K562 (cell line): ENCODE measurements around the gene MYO16. TPM values are rescaled to one million over a fixed set of nuclear protein-coding genes. Genes with fewer than 3 reads are reported as not detected.

Source experiments
- ATAC-seq: fragments of 200-7000 bp; cut with Tn5 transposase; 3 replicates; pipeline ENCODE4 v1.9.1; 2020; ENCODE audit warnings: moderate library complexity
- BruUV-seq: library from RNA; stranded (reverse); fragments of 400-500 nt; replicated peaks from 2 replicates; lab custom pipeline; 2021; lab: Mats Ljungman, UMichigan
- CTCF ChIA-PET: fragments of 300-600 bp; formaldehyde crosslinking; extraction: SDS; loops from one replicate; lab custom pipeline; 2021; ENCODE audit warnings: low intra/inter-chr PET ratio; lab: Yijun Ruan, JAX
- POLR2A ChIA-PET: fragments of 300-600, 350-650 bp; sonication (Branson Sonifier 250); formaldehyde crosslinking; extraction: SDS; loops from one replicate; lab custom pipeline; 2021; ENCODE audit warnings: antibody characterized with exemption, inconsistent platforms; lab: Yijun Ruan, JAX
- DNase-seq, 4 experiments: peaks; one replicate each; pipeline versions ENCODE4 v3.0.0 to v3.0.0-alpha.2; 2011 to 2018; ENCODE audit warnings: low spot score in 3 of 4, mixed read lengths in 3 of 4; ENCODE audit errors: extremely low read depth in 1 of 4
- FAIRE-seq: peaks from 2 replicates; lab custom pipeline; 2011; peaks lifted over from hg19 to GRCh38; lab: Jason Lieb, UNC
- H2AFZ ChIP-seq: 2 replicates; pipeline ENCODE4 v1.6.0; 2011; ENCODE audit warnings: low read depth, low read length, control low read depth, inconsistent platforms
- H3K27ac ChIP-seq: fragments of 200-600 bp; 3 replicates; pipeline ENCODE4 v1.8.0; 2011; ENCODE audit warnings: low read depth, mild to moderate bottlenecking, control low read depth, inconsistent platforms, low read length, moderate library complexity, mixed read lengths; ENCODE audit errors: extremely low read depth
- H3K27me3 ChIP-seq, 2 experiments: fragments of 300-600 bp in 1 of 2; 2 replicates in 1 of 2; 3 replicates in 1 of 2; pipeline versions ENCODE4 v1.6.0 to v1.8.0; 2011; ENCODE audit warnings: inconsistent platforms in 2 of 2, low read length in 2 of 2, mild to moderate bottlenecking in 1 of 2, mixed read lengths in 1 of 2, moderate library complexity in 1 of 2; ENCODE audit not compliant: control insufficient read depth in 2 of 2, insufficient read depth in 2 of 2
- H3K36me3 ChIP-seq: fragments of 300-600 bp; 3 replicates; pipeline ENCODE4 v1.8.0; 2011; ENCODE audit warnings: mild to moderate bottlenecking, low read length, inconsistent platforms; ENCODE audit not compliant: control insufficient read depth, insufficient read depth
- H3K4me1 ChIP-seq, 2 experiments: fragments of 200-600 bp in 1 of 2; replicated peaks in 1 of 2; 2 replicates in 1 of 2; 3 replicates in 1 of 2; pipeline versions ENCODE4 v1.5.1 to v1.8.0; 2011; ENCODE audit warnings: inconsistent platforms in 2 of 2, low read length in 2 of 2, mild to moderate bottlenecking in 1 of 2, mixed read lengths in 1 of 2, moderate library complexity in 1 of 2; ENCODE audit not compliant: control insufficient read depth in 2 of 2, insufficient read depth in 2 of 2
- H3K4me2 ChIP-seq: 2 replicates; pipeline ENCODE4 v1.6.1; 2011; ENCODE audit warnings: low read length, control low read depth, inconsistent platforms, mixed read lengths; ENCODE audit not compliant: insufficient read depth
- H3K4me3 ChIP-seq: fragments of 200-600 bp; sonication (generic), shearing (Covaris generic); 2 replicates; pipeline ENCODE4 v1.5.1; 2016; ENCODE audit warnings: control low read depth, inconsistent platforms
- H3K79me2 ChIP-seq: fragments of 200-600 bp; 3 replicates; pipeline ENCODE4 v1.8.0; 2011; ENCODE audit warnings: low read length, inconsistent platforms; ENCODE audit not compliant: control insufficient read depth, insufficient read depth
- H3K9ac ChIP-seq, 2 experiments: 2 replicates each; pipeline versions ENCODE4 v1.6.0 to v1.6.1; 2011; ENCODE audit warnings: low read depth in 2 of 2, low read length in 2 of 2, control low read depth in 1 of 2, inconsistent platforms in 1 of 2, mild to moderate bottlenecking in 1 of 2, mixed read lengths in 1 of 2; ENCODE audit not compliant: insufficient read depth in 1 of 2
- H3K9me1 ChIP-seq: one replicate; pipeline ENCODE4 v1.6.0; 2011; ENCODE audit warnings: inconsistent platforms, mild to moderate bottlenecking, low read length, moderate library complexity; ENCODE audit not compliant: control insufficient read depth, insufficient read depth
- H3K9me3 ChIP-seq: replicated peaks from 2 replicates; pipeline ENCODE4 v1.5.1; 2011; ENCODE audit warnings: low read depth, low read length, inconsistent platforms; ENCODE audit not compliant: control insufficient read depth, insufficient read depth
- H4K20me1 ChIP-seq: replicated peaks from 2 replicates; pipeline ENCODE4 v1.6.1; 2011; ENCODE audit warnings: low read length, inconsistent platforms, mixed read lengths; ENCODE audit not compliant: control insufficient read depth, insufficient read depth
- BRD4 ChIP-seq: fragments of 200-600 bp; sonication (generic); IDR thresholded peaks from 2 replicates; pipeline ENCODE4 v1.6.1; 2017; ENCODE audit warnings: inconsistent platforms
- DIDO1 ChIP-seq: fragments of 450-650 bp; IDR thresholded peaks from 2 replicates; pipeline ENCODE4 v1.6.1; 2016; ENCODE audit warnings: low read depth, missing biosample characterization, missing genetic modification characterization
- HMGXB4 ChIP-seq: sonication (generic); formaldehyde crosslinking; IDR thresholded peaks from 2 replicates; pipeline ENCODE4 v1.8.1; 2023; ENCODE audit warnings: mild to moderate bottlenecking, missing genetic modification reagents
- ILF3 ChIP-seq: fragments of 450-650 bp; IDR thresholded peaks from 2 replicates; pipeline ENCODE4 v1.6.1; 2018; ENCODE audit warnings: antibody characterized with exemption, mild to moderate bottlenecking, moderate library complexity, borderline replicate concordance
- MAFG ChIP-seq: fragments of 450-650 bp; conservative IDR thresholded peaks from 2 replicates; pipeline ENCODE4 v1.6.1; 2016; ENCODE audit warnings: missing genetic modification characterization, missing compliant biosample characterization
- NR0B1 ChIP-seq: fragments of 450-650 bp; IDR thresholded peaks from one replicate; pipeline ENCODE4 v1.6.1; 2018; ENCODE audit warnings: mild to moderate bottlenecking, moderate library complexity; ENCODE audit not compliant: partially characterized antibody
- PYGO2 ChIP-seq: fragments of 450-650 bp; IDR thresholded peaks from 2 replicates; pipeline ENCODE4 v1.6.1; 2016; ENCODE audit warnings: mild to moderate bottlenecking, missing genetic modification characterization, moderate library complexity, missing compliant biosample characterization
- RBBP5 ChIP-seq: fragments of 200-600 bp; sonication (generic); IDR thresholded peaks from 2 replicates; pipeline ENCODE4 v1.6.1; 2012; ENCODE audit warnings: borderline replicate concordance, mild to moderate bottlenecking, low read length, control low read depth, inconsistent platforms; ENCODE audit not compliant: insufficient read depth, poor library complexity, severe bottlenecking
- RBM17 ChIP-seq: fragments of 200-400 bp; formaldehyde crosslinking; IDR thresholded peaks from 2 replicates; pipeline ENCODE4 v1.6.1; 2017; ENCODE audit warnings: low read depth, mild to moderate bottlenecking, low read length, borderline replicate concordance
- RBM22 ChIP-seq: fragments of 200-400 bp; formaldehyde crosslinking; IDR thresholded peaks from 2 replicates; pipeline ENCODE4 v1.6.1; 2018; ENCODE audit warnings: low read length, low read depth; ENCODE audit not compliant: poor library complexity, severe bottlenecking
- RBM34 ChIP-seq: fragments of 200-400 bp; formaldehyde crosslinking; IDR thresholded peaks from 2 replicates; pipeline ENCODE4 v1.6.1; 2018; ENCODE audit warnings: low read length, borderline replicate concordance; ENCODE audit not compliant: insufficient read depth
- SMC3 ChIP-seq: conservative IDR thresholded peaks from 2 replicates; pipeline ENCODE4 v1.6.1; 2011; ENCODE audit warnings: low read depth, low read length, improper control_type of control experiment; ENCODE audit not compliant: insufficient read depth
- TAF9B ChIP-seq: fragments of 450-650 bp; IDR thresholded peaks from 2 replicates; pipeline ENCODE4 v1.6.1; 2018; ENCODE audit warnings: mild to moderate bottlenecking; ENCODE audit not compliant: partially characterized antibody
- ZBTB11 ChIP-seq, 3 experiments: fragments of 200-800 bp in 1 of 3; fragments of 250-450 bp in 1 of 3; fragments of 450-650 bp in 1 of 3; sonication (Bioruptor Pico) in 1 of 3; sonication (Bioruptor generic) in 1 of 3; formaldehyde crosslinking in 1 of 3; IDR thresholded peaks; 2 replicates each; pipeline versions ENCODE4 v1.6.1 to v1.8.0; 2016 to 2022; ENCODE audit warnings: mild to moderate bottlenecking in 2 of 3, missing genetic modification characterization in 2 of 3, missing compliant biosample characterization in 1 of 3, moderate library complexity in 1 of 3
- ZFP36 ChIP-seq: fragments of 150-350 bp; IDR thresholded peaks from 2 replicates; pipeline ENCODE4 v1.6.1; 2018; ENCODE audit warnings: low read length, low read depth; ENCODE audit not compliant: partially characterized antibody
- ZNF165 ChIP-seq: fragments of 250-450 bp; sonication (Bioruptor Pico); IDR thresholded peaks from 2 replicates; pipeline ENCODE4 v1.4.0; 2020; ENCODE audit warnings: borderline replicate concordance
- in situ Hi-C: fragments of 300-500 bp; cut with MboI; formaldehyde crosslinking; loops from 4 replicates; pipeline ENCODE4 v1.15.0; 2018; ENCODE audit warnings: inconsistent platforms, mixed read lengths
- intact Hi-C: fragments of 100-400 bp; cut with micrococcal nuclease; formaldehyde crosslinking; loops from 2 replicates; pipeline ENCODE4 v1.14.2; 2022
- polyA plus RNA-seq, 8 experiments: library from polyadenylated mRNA; depleted of rRNA in 4 of 8; stranded (reverse) in 5 of 8; unstranded in 3 of 8; fragments of >200 nt; fragmentation: Nextera tagmentation in 2 of 8; fragmentation: Illumina TruSeq in 1 of 8; extraction: Ambion mirVana in 2 of 8; extraction: Trizol in 1 of 8; gene quantifications; 2 replicates each; pipeline versions ENCODE4 v1.2.1 to v1.2.3, GENCODE V29; 2011 to 2014; ENCODE audit warnings: inconsistent platforms in 1 of 8, missing spikeins in 1 of 8
- total RNA-seq, 7 experiments: library from RNA; depleted of rRNA in 6 of 7; stranded (reverse); fragments of >200 nt in 6 of 7; fragmentation: Illumina TruSeq in 2 of 7; extraction: Trizol in 2 of 7; gene quantifications; 2 replicates each; pipeline versions ENCODE4 v1.2.1 to v1.2.3, GENCODE V29; 2011 to 2021; ENCODE audit warnings: low replicate concordance in 1 of 7

MYO16 gene
- total and polyA plus RNA-seq, 9 of the 15 experiments (the other 6 are each of a cell fraction or from before 2014, with no cell fraction given) = 4.3 to 45.7 (median 12.1) TPM

- no peak for FAIRE-seq
- Histone ChIP-seq H2AFZ (no peak overlapping the region), H3K4me3 (no peak overlapping the region), H3K36me3 (no peaks in the 10 kb centered on the region), H3K4me1 (no peaks in the 10 kb centered on the region), H3K9me1 (no peaks in the 10 kb centered on the region), H3K4me2 (no peak overlapping the region), H4K20me1 (no peaks in the 10 kb centered on the region), H3K9me3 (no peaks in the 10 kb centered on the region), H3K27ac (no peak overlapping the region), H3K27me3 (no peaks in the 10 kb centered on the region), H3K9ac (no peak overlapping the region), H3K79me2 (no peaks in the 10 kb centered on the region)
- in situ Hi-C loops (no loop called here), intact Hi-C loops (no loop called here)
- no peak for ATAC-seq
- no TSS peak for BruUV-seq
- no peak for DNase-seq
- POLR2A ChIA-PET = no interaction called here
- CTCF ChIA-PET = no interaction called here
- no peak for TF ChIP-seq HMGXB4
- no peak for TF ChIP-seq RBM22
- TF ChIP-seq PYGO2 (tag) = no peak
- no peak for TF ChIP-seq RBM17
- TF ChIP-seq RBM34 = no peak
- TF ChIP-seq MAFG = no peak
- TF ChIP-seq RBBP5 = no peak
- TF ChIP-seq TAF9B = no peak
- no peak for TF ChIP-seq NR0B1
- no peak for TF ChIP-seq ILF3
- TF ChIP-seq ZBTB11 (CRISPR knock-in tag; IDR thresholded peaks at IDR 0.05) = no peak
- no peak for TF ChIP-seq ZNF165 (CRISPR knock-in tag)
- TF ChIP-seq SMC3 = no peak
- TF ChIP-seq DIDO1 = no peak
- TF ChIP-seq ZFP36 = no peak
- no peak for TF ChIP-seq BRD4
These were observed 562.9 kb downstream of the MYO16 start for GRCh38 chr13:109192306-109192705.
